GM23338 (cell line): ENCODE results near the gene NAP1L4.

Experiments used
- CTCF ChIP-seq, 2 experiments: fragments of 200-600 bp in 1 of 2; sonication (generic) in 1 of 2; conservative IDR thresholded peaks; 2 replicates each; pipeline versions ENCODE4 v1.5.1 to v1.6.1; 2016 to 2017; ENCODE audit warnings: antibody characterized with exemption in 2 of 2, low read depth in 2 of 2, mild to moderate bottlenecking in 2 of 2, moderate library complexity in 1 of 2
- EZH2 ChIP-seq: fragments of 200-600 bp; sonication (generic); IDR thresholded peaks from one replicate; pipeline ENCODE4 v1.8.0; 2017; ENCODE audit warnings: antibody characterized with exemption, mild to moderate bottlenecking, low read depth; ENCODE audit not compliant: unreplicated experiment
- EZH2phosphoT487 ChIP-seq: fragments of 200-600 bp; sonication (generic); IDR thresholded peaks from one replicate; pipeline ENCODE4 v1.8.1; 2018; ENCODE audit warnings: antibody characterized with exemption; ENCODE audit not compliant: unreplicated experiment
- POLR2AphosphoS5 ChIP-seq: IDR thresholded peaks from 2 replicates; pipeline ENCODE4 v1.6.1; 2016; ENCODE audit warnings: antibody characterized with exemption, low read depth
- REST ChIP-seq: IDR thresholded peaks from one replicate; pipeline ENCODE4 v1.6.1; 2018; ENCODE audit warnings: antibody characterized with exemption; ENCODE audit not compliant: unreplicated experiment
- ZNF114 ChIP-seq: fragments of 250-450 bp; sonication (Bioruptor Pico); IDR thresholded peaks from 2 replicates; pipeline ENCODE4 v1.5.0; 2020; ENCODE audit warnings: mild to moderate bottlenecking, moderate library complexity
- ZNF331 ChIP-seq: fragments of 250-450 bp; sonication (Bioruptor Pico); IDR thresholded peaks from 2 replicates; pipeline ENCODE4 v1.5.0; 2020; ENCODE audit warnings: low read depth, mild to moderate bottlenecking, moderate library complexity

GRCh38 chr11:3026803-3027202, 34.7 kb upstream of the NAP1L4 start:
- TF ChIP-seq CTCF (conservative IDR thresholded peaks at IDR 0.05; ENCODE audit: low read depth in 2 of 2): no peak
- no peak for TF ChIP-seq EZH2phosphoT487
- TF ChIP-seq EZH2: no peak
- no peak for TF ChIP-seq ZNF331 (CRISPR knock-in tag)
- TF ChIP-seq POLR2AphosphoS5: no peak
- TF ChIP-seq ZNF114 (CRISPR knock-in tag): no peak
- TF ChIP-seq REST: no peak
